Adrenal gland (tissue), 5 donors: Measurements from ENCODE around the gene DRD1.

Experiments used
- CTCF ChIP-seq, 6 experiments: fragments of 450-650 bp in 4 of 6; fragments of 200-600 bp in 2 of 6; sonication (generic) in 1 of 6; IDR thresholded peaks; 1 replicate in 5 of 6; 2 replicates in 1 of 6; pipeline versions ENCODE4 v1.5.1 to v1.8.0; 2016 to 2021; ENCODE audit warnings: antibody characterized with exemption in 6 of 6, mild to moderate bottlenecking in 2 of 6, moderate library complexity in 1 of 6
- POLR2A ChIP-seq, 2 donors: fragments of 450-650 bp; IDR thresholded peaks; one replicate each; pipeline ENCODE4 v1.6.1; 2017; ENCODE audit warnings: antibody characterized with exemption in 2 of 2, mild to moderate bottlenecking in 2 of 2, moderate library complexity in 1 of 2
- donor health status: DM: no; HTN: no; CAD: no.

GRCh38 chr5:175456105-175456742, 12.2 kb upstream of the DRD1 start:
- TF ChIP-seq CTCF (IDR thresholded peaks at IDR 0.05) (no peak), POLR2A (IDR thresholded peaks at IDR 0.05) (no peak)
